Dedifferentiated amniotic fluid mesenchymal stem cell (primary cell): ENCODE measurements around the gene PRR18.

ENCODE experiments used
- DNase-seq: peaks from one replicate; pipeline ENCODE4 v3.0.0-alpha.2; 2016; ENCODE audit errors: extremely low spot score

The PRR18 gene

GRCh38 chr6:166333172-166333995, 25.2 kb upstream of the PRR18 start:
- DNase-seq: no peak

- DNase-seq: no peak
Measured at GRCh38 chr6:166331503-166332415, 23.6 kb upstream of the PRR18 start.

- DNase-seq: no peak
Measured at GRCh38 chr6:166330612-166331011, 22.4 kb upstream of the PRR18 start.

GRCh38 chr6:166325383-166326042, 17.3 kb upstream of the PRR18 start:
- no peak for DNase-seq

GRCh38 chr6:166323395-166323794, 15.2 kb upstream of the PRR18 start:
- DNase-seq: no peak

- no peak for DNase-seq
Measured at GRCh38 chr6:166318649-166319600, 10.7 kb upstream of the PRR18 start.

- DNase-seq: no peak
Measured at GRCh38 chr6:166318227-166318626, 10.0 kb upstream of the PRR18 start.

- no peak for DNase-seq
Measured at GRCh38 chr6:166317261-166318212, 9.3 kb upstream of the PRR18 start.

GRCh38 chr6:166315436-166315835, 7.2 kb upstream of the PRR18 start:
- no peak for DNase-seq

GRCh38 chr6:166314454-166314853, 6.3 kb upstream of the PRR18 start:
- no peak for DNase-seq

GRCh38 chr6:166313255-166314070, 5.3 kb upstream of the PRR18 start:
- peak; percentile 22 for DNase-seq

GRCh38 chr6:166312832-166313231, 4.6 kb upstream of the PRR18 start:
- no peak for DNase-seq

- DNase-seq: no peak
Measured at GRCh38 chr6:166310634-166311033, 2.4 kb upstream of the PRR18 start.

- DNase-seq: no peak
Measured at GRCh38 chr6:166309977-166310376, 1.8 kb upstream of the PRR18 start.

GRCh38 chr6:166308769-166309589, 787 bp upstream of the PRR18 start:
- DNase-seq: no peak

GRCh38 chr6:166307082-166308032, 835 bp downstream of the PRR18 start:
- no peak for DNase-seq
